H9 (cell line): ENCODE results near the gene BLVRB. TPM values are rescaled to one million over a fixed set of nuclear protein-coding genes. Genes with fewer than 3 reads are reported as not detected.

Experiments used
- DNase-seq: peaks from one replicate; pipeline ENCODE4 v3.0.0-alpha.2; 2017
- H2AFZ ChIP-seq: one replicate; pipeline ENCODE4 v1.6.1; 2013; ENCODE audit warnings: mild to moderate bottlenecking, low read length, control low read depth, moderate library complexity
- H2AK5ac ChIP-seq: 2 replicates; pipeline ENCODE4 v1.6.1; 2013; ENCODE audit warnings: low read length, control low read depth, mixed read lengths; ENCODE audit not compliant: insufficient read length
- H2BK120ac ChIP-seq: one replicate; pipeline ENCODE4 v1.6.1; 2013; ENCODE audit warnings: low read depth, mild to moderate bottlenecking, low read length, control low read depth, inconsistent platforms; ENCODE audit not compliant: poor library complexity, severe bottlenecking
- H2BK12ac ChIP-seq: 2 replicates; pipeline ENCODE4 v1.6.1; 2013; ENCODE audit warnings: low read length, control low read depth, mixed read lengths, low read depth; ENCODE audit not compliant: insufficient read length
- H2BK15ac ChIP-seq: 2 replicates; pipeline ENCODE4 v1.6.1; 2013; ENCODE audit warnings: low read depth, low read length, control low read depth
- H2BK20ac ChIP-seq: one replicate; pipeline ENCODE4 v1.6.1; 2013; ENCODE audit warnings: low read depth, mild to moderate bottlenecking, low read length, control low read depth, inconsistent platforms; ENCODE audit not compliant: poor library complexity, severe bottlenecking
- H2BK5ac ChIP-seq: 2 replicates; pipeline ENCODE4 v1.6.1; 2013; ENCODE audit warnings: low read length, control low read depth, mixed read lengths; ENCODE audit not compliant: insufficient read length
- H3K14ac ChIP-seq: 2 replicates; pipeline ENCODE4 v1.6.1; 2013; ENCODE audit warnings: low read length, control low read depth; ENCODE audit not compliant: insufficient read depth
- H3K18ac ChIP-seq: 2 replicates; pipeline ENCODE4 v1.6.1; 2013; ENCODE audit warnings: low read depth, mild to moderate bottlenecking, mixed read lengths, low read length, control low read depth; ENCODE audit not compliant: insufficient read length
- H3K23ac ChIP-seq: 2 replicates; pipeline ENCODE4 v1.6.1; 2013; ENCODE audit warnings: low read length, control low read depth, mixed read lengths, low read depth; ENCODE audit not compliant: insufficient read length
- H3K23me2 ChIP-seq: 2 replicates; pipeline ENCODE4 v1.6.1; 2013; ENCODE audit warnings: low read depth, mild to moderate bottlenecking, mixed read lengths, low read length, control low read depth; ENCODE audit not compliant: insufficient read length, poor library complexity, severe bottlenecking
- H3K27ac ChIP-seq: 2 replicates; pipeline ENCODE4 v1.5.1; 2013; ENCODE audit warnings: low read length, control low read depth, mixed read lengths, low read depth; ENCODE audit not compliant: insufficient read length
- H3K27me3 ChIP-seq: 2 replicates; pipeline ENCODE4 v1.6.1; 2013; ENCODE audit warnings: low read length, control low read depth, inconsistent platforms; ENCODE audit not compliant: insufficient read depth
- H3K4ac ChIP-seq: 2 replicates; pipeline ENCODE4 v1.6.1; 2013; ENCODE audit warnings: low read depth, mild to moderate bottlenecking, control low read depth, inconsistent platforms, low read length, moderate library complexity
- H3K4me1 ChIP-seq: 2 replicates; pipeline ENCODE4 v1.6.1; 2013; ENCODE audit warnings: low read length, control low read depth, inconsistent platforms; ENCODE audit not compliant: insufficient read depth
- H3K4me2 ChIP-seq: 2 replicates; pipeline ENCODE4 v1.6.1; 2013; ENCODE audit warnings: low read length, control low read depth, mixed read lengths; ENCODE audit not compliant: insufficient read length, insufficient read depth
- H3K56ac ChIP-seq: 2 replicates; pipeline ENCODE4 v1.6.1; 2013; ENCODE audit warnings: low read depth, mild to moderate bottlenecking, mixed read lengths, low read length, control low read depth; ENCODE audit not compliant: insufficient read length
- H3K79me1 ChIP-seq: 2 replicates; pipeline ENCODE4 v1.6.1; 2013; ENCODE audit warnings: low read depth, mild to moderate bottlenecking, moderate library complexity, low read length, control low read depth, inconsistent platforms; ENCODE audit not compliant: insufficient read depth, poor library complexity, severe bottlenecking
- H3K79me2 ChIP-seq: 2 replicates; pipeline ENCODE4 v1.6.1; 2013; ENCODE audit warnings: low read length, control low read depth, inconsistent platforms; ENCODE audit not compliant: insufficient read depth
- H3K9ac ChIP-seq: 2 replicates; pipeline ENCODE4 v1.6.1; 2013; ENCODE audit warnings: low read length, control low read depth, mixed read lengths; ENCODE audit not compliant: insufficient read length; ENCODE audit errors: extremely low read depth
- H3K9me3 ChIP-seq: one replicate; pipeline ENCODE4 v1.6.1; 2013; ENCODE audit warnings: low read depth, low read length, inconsistent platforms; ENCODE audit not compliant: control insufficient read depth
- H3T11ph ChIP-seq: one replicate; pipeline ENCODE4 v1.6.1; 2013; ENCODE audit warnings: mild to moderate bottlenecking, low read length, control low read depth, inconsistent platforms
- H4K20me1 ChIP-seq: one replicate; pipeline ENCODE4 v1.6.1; 2013; ENCODE audit not compliant: control insufficient read depth, insufficient read length, insufficient read depth
- H4K5ac ChIP-seq: 2 replicates; pipeline ENCODE4 v1.6.1; 2013; ENCODE audit warnings: low read depth, mild to moderate bottlenecking, mixed read lengths, low read length, control low read depth; ENCODE audit not compliant: insufficient read length
- H4K8ac ChIP-seq: replicated peaks from 2 replicates; pipeline ENCODE4 v1.6.1; 2013; ENCODE audit warnings: low read length, control low read depth, mixed read lengths, low read depth; ENCODE audit not compliant: insufficient read length
- H4K91ac ChIP-seq: 2 replicates; pipeline ENCODE4 v1.6.1; 2013; ENCODE audit warnings: low read depth, mild to moderate bottlenecking, moderate library complexity, mixed read lengths, low read length, control low read depth; ENCODE audit not compliant: insufficient read length
- H3K27ac Mint-ChIP-seq, 3 experiments: 2 replicates in 2 of 3; 3 replicates in 1 of 3; pipeline ENCODE4 v1.8.0; 2020 to 2021; ENCODE audit warnings: mixed read lengths in 3 of 3, mild to moderate bottlenecking in 1 of 3, moderate library complexity in 1 of 3
- H3K27me3 Mint-ChIP-seq: 2 replicates; pipeline ENCODE4 v1.8.0; 2021; ENCODE audit warnings: low read depth, mild to moderate bottlenecking, moderate library complexity, mixed read lengths
- H3K36me3 Mint-ChIP-seq, 3 experiments: 2 replicates in 2 of 3; 3 replicates in 1 of 3; pipeline ENCODE4 v1.8.0; 2020 to 2021; ENCODE audit warnings: low read depth in 3 of 3, mixed read lengths in 3 of 3; ENCODE audit not compliant: insufficient read depth in 1 of 3
- H3K4me1 Mint-ChIP-seq, 2 experiments: 2 replicates each; pipeline ENCODE4 v1.8.0; 2020; ENCODE audit warnings: mixed read lengths in 2 of 2
- H3K4me3 Mint-ChIP-seq, 2 experiments: 2 replicates in 1 of 2; 3 replicates in 1 of 2; pipeline ENCODE4 v1.8.0; 2020 to 2021; ENCODE audit warnings: mild to moderate bottlenecking in 2 of 2, mixed read lengths in 2 of 2, moderate library complexity in 1 of 2
- H3K9me3 Mint-ChIP-seq, 2 experiments: 2 replicates in 1 of 2; 3 replicates in 1 of 2; pipeline ENCODE4 v1.8.0; 2020; ENCODE audit warnings: mild to moderate bottlenecking in 2 of 2, mixed read lengths in 2 of 2, moderate library complexity in 1 of 2
- WGBS: extraction: QIAGEN DNeasy Blood & Tissue Kit; methylation state at CpG from one replicate; pipeline ENCODE4 v1.1.7; 2013; ENCODE audit warnings: missing lambda C conversion rate, low lambda C conversion rate, mixed read lengths; ENCODE audit not compliant: insufficient read length; ENCODE audit errors: extremely low coverage; 5-methylcytosine and 5-hydroxymethylcytosine counted together
- total RNA-seq: library from RNA; stranded (reverse); gene quantifications from 2 replicates; pipeline ENCODE4 v1.2.1, GENCODE V29; 2021
- TF ChIP-seq, protein P1 (sequence below): fragments of 200-600 bp; sonication (generic); conservative IDR thresholded peaks from 3 replicates; pipeline ENCODE4 v1.8.0; 2021; ENCODE audit warnings: antibody characterized with exemption, mild to moderate bottlenecking

BLVRB gene
- total RNA-seq, 1 experiment from 2014 or later: 27.9 TPM

DNA sequence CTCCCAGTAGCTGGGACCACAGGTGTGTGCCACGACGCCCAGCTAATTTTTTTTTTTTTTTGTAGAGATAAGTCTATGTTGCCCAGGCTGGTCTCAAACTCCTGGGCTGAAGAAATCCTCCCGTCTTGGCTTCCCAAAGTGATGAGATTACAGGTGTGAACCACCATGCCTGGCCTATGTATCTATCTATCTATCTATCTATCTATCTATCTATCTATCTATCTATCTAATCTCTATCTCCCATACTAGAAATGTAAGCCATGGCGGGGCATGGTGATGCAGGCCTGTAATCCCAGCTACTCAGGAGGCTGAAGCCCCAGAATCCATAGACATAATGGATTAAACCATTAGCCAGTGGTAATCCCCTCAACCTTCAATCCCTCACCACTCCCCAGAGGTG lies 14.9 kb downstream of the BLVRB start:
- no peaks in the 10 kb centered on the region for H4K20me1 ChIP-seq
- no peak overlapping the region for H2BK5ac ChIP-seq
- no peak for DNase-seq
- H2AFZ ChIP-seq: no peak overlapping the region
- H3T11ph ChIP-seq: no peak overlapping the region
- no peaks in the 10 kb centered on the region for H3K9me3 ChIP-seq
- no peak overlapping the region for H2AK5ac ChIP-seq
- H3K36me3 Mint-ChIP-seq: peaks cover 0 to 18% (median 4%) of the 10 kb centered on the region in 3 experiments; a peak in 4 of 7 replicates
- no peak overlapping the region for H3K18ac ChIP-seq
- H3K79me2 ChIP-seq: no peaks in the 10 kb centered on the region
- H3K4ac ChIP-seq: no peak overlapping the region
- H4K91ac ChIP-seq: no peak overlapping the region
- H3K79me1 ChIP-seq: no peaks in the 10 kb centered on the region
- no peak overlapping the region for H2BK12ac ChIP-seq
- no peak overlapping the region for H2BK20ac ChIP-seq
- no peaks in the 10 kb centered on the region for H3K27me3 Mint-ChIP-seq
- no CpG with 5 or more reads among the region's 4 CpGs for WGBS
- H3K23me2 ChIP-seq: no peaks in the 10 kb centered on the region
- H3K4me2 ChIP-seq: no peak overlapping the region
- H3K27ac Mint-ChIP-seq: 0 out of 7 replicates have a peak overlapping the region, but pooled peaks of 1 of the 3 experiments have one; percentile 71
- H3K4me3 Mint-ChIP-seq: no peak overlapping the region
- H3K4me1 Mint-ChIP-seq: peaks cover 14 to 17% of the 10 kb centered on the region in 2 experiments
- no peaks in the 10 kb centered on the region for H3K4me1 ChIP-seq
- H3K9ac ChIP-seq: no peak overlapping the region
- H4K5ac ChIP-seq: no peak overlapping the region
- no peak overlapping the region for H3K56ac ChIP-seq
- no peak overlapping the region for H4K8ac ChIP-seq
- H3K23ac ChIP-seq: no peak overlapping the region
- TF ChIP-seq, protein P1, sequence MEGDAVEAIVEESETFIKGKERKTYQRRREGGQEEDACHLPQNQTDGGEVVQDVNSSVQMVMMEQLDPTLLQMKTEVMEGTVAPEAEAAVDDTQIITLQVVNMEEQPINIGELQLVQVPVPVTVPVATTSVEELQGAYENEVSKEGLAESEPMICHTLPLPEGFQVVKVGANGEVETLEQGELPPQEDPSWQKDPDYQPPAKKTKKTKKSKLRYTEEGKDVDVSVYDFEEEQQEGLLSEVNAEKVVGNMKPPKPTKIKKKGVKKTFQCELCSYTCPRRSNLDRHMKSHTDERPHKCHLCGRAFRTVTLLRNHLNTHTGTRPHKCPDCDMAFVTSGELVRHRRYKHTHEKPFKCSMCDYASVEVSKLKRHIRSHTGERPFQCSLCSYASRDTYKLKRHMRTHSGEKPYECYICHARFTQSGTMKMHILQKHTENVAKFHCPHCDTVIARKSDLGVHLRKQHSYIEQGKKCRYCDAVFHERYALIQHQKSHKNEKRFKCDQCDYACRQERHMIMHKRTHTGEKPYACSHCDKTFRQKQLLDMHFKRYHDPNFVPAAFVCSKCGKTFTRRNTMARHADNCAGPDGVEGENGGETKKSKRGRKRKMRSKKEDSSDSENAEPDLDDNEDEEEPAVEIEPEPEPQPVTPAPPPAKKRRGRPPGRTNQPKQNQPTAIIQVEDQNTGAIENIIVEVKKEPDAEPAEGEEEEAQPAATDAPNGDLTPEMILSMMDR: no peak
- no peak overlapping the region for H3K14ac ChIP-seq
- H3K27ac ChIP-seq: no peak overlapping the region
- H3K9me3 Mint-ChIP-seq: no peaks in the 10 kb centered on the region; a peak in 1 of 5 replicates
- no peak overlapping the region for H2BK15ac ChIP-seq
- H3K27me3 ChIP-seq: no peaks in the 10 kb centered on the region
- H2BK120ac ChIP-seq: no peak overlapping the region
